Jurkat, Clone E6-1 (cell line): ENCODE data around the gene SLCO2B1.

Experiments
- DNase-seq: peaks from one replicate; pipeline ENCODE4 v3.0.0-alpha.2; 2011; ENCODE audit warnings: low read depth, low spot score
- H3K4me3 ChIP-seq: 2 replicates; pipeline ENCODE4 v1.5.1; 2011; ENCODE audit warnings: mild to moderate bottlenecking, low read length, control low read depth, moderate library complexity

SLCO2B1 gene

DNA sequence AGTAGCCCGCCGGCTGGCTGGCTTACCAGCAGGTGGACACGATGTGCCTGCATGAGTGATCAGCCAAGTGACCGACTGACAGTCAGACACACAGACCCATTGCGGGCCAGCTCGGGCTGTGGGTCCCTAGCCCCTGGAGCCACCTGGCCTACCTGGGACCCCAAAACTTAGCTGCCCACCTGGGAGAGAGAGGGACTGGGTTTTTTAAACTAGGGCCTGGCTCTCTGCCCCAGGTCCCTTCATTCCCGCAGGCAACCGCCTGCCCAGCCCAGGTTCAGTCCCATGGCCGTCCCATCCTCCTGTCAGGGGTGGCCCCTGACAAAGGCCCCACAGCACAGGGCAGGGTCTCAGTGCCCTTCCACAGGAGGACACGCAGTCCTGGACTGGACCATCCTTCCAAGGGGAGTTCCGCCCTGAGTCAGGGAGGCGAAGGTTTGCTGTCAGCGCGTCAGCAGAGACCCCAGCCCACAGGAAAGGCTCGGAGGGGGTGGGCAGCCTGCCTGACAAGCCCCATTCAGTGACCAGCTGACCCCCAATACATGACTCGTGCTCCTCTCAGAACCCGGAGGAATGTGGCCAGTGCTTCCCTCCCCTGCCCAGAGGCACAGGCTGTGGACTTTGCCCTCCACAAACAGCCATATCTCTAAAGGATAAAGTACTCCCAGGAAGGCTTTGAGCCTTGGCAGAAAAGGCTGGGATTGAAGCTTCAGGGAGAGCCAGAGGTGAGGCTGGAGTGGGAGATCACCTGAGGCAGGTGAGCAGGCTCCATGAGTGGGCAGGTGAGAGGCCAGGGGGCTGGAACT, 8.4 kb downstream of the SLCO2B1 start:
- DNase-seq, result no peak
- no peak overlapping the region for H3K4me3 ChIP-seq

- H3K4me3 ChIP-seq, result no peak overlapping the region
Observed at GRCh38 chr11:75160220-75160757, 9.4 kb downstream of the SLCO2B1 start.

DNA sequence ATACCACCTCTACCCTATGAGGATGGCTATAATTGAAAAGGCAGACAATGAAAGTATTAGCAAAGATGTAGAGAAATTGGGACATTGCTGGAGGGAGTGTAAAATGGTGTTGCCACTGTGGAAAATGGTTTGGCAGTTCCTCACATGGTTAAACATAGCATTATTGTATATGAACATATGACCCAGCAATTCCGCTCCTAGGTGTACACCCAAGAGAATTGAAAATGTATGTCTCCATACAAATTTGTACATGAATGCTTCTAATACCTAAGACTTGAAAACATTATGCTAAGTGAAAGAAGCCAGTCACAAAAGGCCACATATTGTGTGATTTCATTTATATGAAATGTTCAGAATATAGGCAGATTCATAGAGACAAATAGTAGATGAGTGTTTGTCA, 10.0 kb downstream of the SLCO2B1 start:
- H3K4me3 ChIP-seq, result no peak overlapping the region
- DNase-seq, result no peak

More at GRCh38 chr11:75160220-75160757, 9.4 kb downstream of the SLCO2B1 start:
- DNase-seq, result peak; percentile 10

DNA sequence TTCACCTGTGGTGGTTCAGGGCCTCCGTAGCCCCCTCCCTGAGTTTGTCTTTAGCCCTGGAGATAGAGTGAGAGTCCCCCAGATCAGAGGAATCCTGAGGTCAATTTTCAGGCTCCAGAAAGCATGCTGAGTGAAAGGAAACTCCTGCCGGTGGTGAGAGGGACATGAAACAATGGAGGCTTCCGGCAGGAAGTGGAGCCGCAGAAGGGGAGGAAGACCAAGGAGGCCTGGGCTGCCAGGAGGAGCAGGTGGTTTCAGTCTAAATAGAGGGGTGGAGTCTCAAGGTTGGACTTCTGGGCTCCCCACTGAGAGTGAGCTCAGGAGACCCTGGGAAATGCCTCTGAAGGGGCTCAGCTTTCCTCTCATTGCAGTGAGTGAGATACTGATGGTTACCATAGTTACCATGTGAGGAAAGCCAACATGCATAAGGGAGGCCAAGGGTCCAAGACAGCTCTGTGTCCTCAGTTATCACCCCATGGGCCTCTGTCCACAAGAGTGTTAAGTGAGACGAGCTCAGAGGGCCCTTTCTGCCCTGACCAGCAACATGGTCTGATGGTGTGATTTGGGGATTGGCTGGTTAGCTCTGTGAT, 10.7 kb downstream of the SLCO2B1 start:
- DNase-seq, result peak; percentile 64
- no peak overlapping the region for H3K4me3 ChIP-seq

DNA sequence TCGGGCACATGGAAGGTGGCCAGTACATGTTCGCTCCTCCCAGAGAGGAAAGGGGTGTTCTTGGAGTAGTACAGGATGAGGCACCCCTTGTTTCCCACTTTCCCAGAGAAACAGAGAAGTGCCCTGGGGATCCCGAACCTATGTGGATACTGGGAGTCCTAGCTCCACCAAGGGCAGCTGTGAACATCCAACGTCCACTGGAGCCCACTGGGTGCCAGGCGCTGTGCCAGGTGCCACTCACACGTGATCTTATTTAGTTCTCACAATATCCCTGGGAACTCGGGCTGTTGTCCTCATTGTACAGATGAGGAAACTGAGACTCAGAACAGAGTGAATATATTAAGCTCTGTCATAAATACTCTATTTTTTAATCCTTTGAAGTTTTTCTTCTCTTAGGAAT, 12.0 kb downstream of the SLCO2B1 start:
- no peak for DNase-seq
- H3K4me3 ChIP-seq, result no peak overlapping the region

DNA sequence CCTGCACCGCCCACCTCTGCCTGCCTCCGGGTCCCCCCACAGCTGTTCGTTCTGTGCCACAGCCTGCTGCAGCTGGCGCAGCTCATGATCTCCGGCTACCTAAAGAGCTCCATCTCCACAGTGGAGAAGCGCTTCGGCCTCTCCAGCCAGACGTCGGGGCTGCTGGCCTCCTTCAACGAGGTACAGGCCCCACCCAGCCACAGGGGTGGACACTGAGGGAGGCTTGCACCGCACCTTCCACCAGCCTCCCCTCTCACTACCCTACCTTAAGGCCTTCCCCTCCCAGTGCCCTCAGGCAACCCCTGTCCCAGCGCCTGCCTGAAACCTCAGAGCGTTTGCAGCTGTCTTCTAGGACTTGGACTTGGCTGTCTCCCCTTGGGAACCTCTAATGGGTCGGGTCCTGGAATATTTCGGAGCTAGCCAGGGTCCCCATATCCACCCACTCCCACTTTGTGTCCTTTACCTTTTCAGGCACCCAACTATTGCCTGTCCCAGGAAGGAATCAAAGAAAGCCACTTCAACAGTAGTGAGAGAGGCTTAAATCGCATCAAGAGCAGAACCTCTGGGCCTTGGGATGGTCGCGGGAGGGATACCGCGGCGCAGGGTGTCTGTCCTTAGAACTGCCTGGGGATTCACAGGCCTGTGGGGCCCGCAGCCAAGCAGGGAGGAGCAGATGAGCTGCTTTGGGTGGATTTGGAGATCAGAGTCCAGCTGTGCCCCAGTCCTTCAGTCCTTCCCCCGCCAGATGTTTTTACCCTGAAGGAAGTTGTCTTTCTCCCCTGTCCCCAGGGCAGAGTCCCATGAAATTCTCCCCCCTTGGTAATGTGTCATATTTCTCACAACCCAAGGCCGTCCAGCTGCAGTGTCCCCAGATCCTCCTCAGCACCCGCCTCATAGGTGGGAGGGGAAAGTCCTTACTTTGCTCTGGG, 13.3 kb downstream of the SLCO2B1 start:
- DNase-seq, result no peak

GRCh38 chr11:75165721-75166120, 14.8 kb downstream of the SLCO2B1 start:
- DNase-seq, result no peak

More for the DNA sequence above, 13.3 kb downstream of the SLCO2B1 start:
- H3K4me3 ChIP-seq, result no peak overlapping the region

GRCh38 chr11:75166791-75167190, 15.9 kb downstream of the SLCO2B1 start:
- H3K4me3 ChIP-seq, result no peak overlapping the region
- DNase-seq, result no peak

More at GRCh38 chr11:75165721-75166120, 14.8 kb downstream of the SLCO2B1 start:
- no peak overlapping the region for H3K4me3 ChIP-seq

DNA sequence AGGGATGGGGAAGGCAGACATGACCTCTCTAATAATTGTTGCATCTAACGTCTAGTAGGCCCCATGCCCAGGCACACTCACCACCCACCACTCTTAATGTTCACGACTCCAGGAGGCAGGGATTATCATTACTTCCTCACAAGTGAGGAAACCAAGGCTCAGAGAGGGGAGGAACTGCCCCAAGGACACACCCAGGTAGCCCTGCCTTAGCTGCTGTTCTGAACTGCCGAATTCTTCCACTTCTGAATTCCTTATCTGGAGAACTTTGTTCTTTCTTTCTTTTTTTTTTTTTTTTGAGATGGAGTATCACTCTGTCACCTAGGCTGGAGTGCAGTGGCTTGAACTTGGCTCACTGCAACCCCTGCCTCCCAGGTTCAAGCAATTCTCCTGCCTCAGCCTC, 16.7 kb downstream of the SLCO2B1 start:
- no peak overlapping the region for H3K4me3 ChIP-seq
- no peak for DNase-seq

- DNase-seq, result no peak
- H3K4me3 ChIP-seq, result no peak overlapping the region
Observed at GRCh38 chr11:75169101-75169885, 18.4 kb downstream of the SLCO2B1 start.

DNA sequence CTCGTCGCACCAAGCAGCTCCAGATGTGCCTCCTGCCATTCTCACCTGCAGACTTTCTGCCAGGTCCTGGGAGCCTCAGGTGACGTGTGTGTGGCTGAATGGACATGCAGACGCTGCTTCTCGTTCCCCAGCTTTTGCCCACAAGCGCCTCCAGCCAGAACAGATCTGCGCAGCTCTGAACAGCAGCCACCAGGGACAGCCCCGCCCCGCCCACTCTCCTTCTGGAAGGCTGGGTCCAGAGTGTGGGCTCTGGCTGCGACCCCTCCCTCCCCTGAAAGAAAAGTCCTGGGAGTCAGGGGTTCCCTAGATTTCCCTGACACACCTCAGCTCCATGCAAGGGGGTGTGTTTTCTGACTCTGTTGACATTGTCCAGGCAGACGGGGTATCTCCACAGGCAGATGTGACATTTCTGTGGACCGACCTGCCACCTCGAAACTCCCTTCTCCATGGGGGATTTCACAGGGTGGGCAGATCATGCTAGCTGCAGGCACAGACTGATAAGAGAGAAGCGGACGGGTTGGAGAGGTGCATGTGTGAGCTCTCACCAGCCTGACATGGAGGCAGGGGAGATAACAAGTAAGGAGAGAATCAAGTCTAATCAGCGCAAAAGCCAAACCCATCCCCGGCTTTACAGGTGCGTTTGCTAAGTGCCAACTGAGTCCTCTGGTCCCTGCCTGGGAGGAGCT, 19.8 kb downstream of the SLCO2B1 start:
- H3K4me3 ChIP-seq, result no peak overlapping the region
- no peak for DNase-seq

- no peak for DNase-seq
- no peak overlapping the region for H3K4me3 ChIP-seq
Observed at GRCh38 chr11:75173336-75173735, 22.4 kb downstream of the SLCO2B1 start.

GRCh38 chr11:75174781-75175370, 24.0 kb downstream of the SLCO2B1 start:
- DNase-seq, result peak; percentile 37
- H3K4me3 ChIP-seq, result no peak overlapping the region

GRCh38 chr11:75182664-75183063, 31.8 kb downstream of the SLCO2B1 start:
- H3K4me3 ChIP-seq, result no peak overlapping the region
- no peak for DNase-seq

DNA sequence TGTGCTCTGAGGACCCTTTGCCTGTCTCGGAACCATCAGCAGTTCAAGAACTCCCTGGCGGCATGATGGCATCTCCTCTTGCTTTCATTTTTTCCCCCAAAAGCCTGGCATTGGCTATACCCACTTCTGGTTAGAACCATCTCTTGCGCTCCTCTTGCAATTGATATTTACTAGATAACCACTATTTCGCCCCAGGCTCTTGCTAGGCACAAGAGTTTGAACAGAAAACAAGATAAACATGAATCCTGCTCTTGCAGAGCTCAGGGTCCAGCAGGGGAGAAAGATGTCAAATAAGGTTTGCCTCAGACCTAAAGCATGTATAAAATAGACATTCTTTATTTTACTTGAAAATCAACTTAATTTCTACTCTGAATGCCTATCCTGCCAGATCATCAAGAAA, 33.1 kb downstream of the SLCO2B1 start:
- H3K4me3 ChIP-seq, result no peak overlapping the region
- DNase-seq, result no peak

GRCh38 chr11:75184757-75185425, 34.0 kb downstream of the SLCO2B1 start:
- no peak overlapping the region for H3K4me3 ChIP-seq
- no peak for DNase-seq

DNA sequence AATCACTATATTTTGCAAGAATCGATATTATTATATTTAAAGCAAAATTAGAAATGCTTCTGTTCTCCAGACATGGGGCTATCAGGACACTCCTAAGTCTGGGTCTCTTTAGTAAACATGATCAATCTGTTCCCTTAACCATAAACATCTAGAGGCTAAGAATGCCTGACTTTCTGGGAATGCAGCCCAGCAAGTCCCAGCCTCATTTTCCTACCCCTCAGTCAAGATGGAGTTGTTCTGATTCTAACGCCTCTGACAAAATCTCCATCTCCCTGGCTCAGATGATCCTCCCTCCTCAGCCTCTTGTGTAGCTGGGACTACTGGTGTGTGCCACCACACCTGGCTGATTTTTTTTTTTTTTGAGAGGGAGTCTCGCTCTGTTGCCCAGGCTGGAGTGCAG, 35.0 kb downstream of the SLCO2B1 start:
- DNase-seq, result no peak
- H3K4me3 ChIP-seq, result no peak overlapping the region
